HepG2 (cell line): ENCODE results near the gene VDAC2. TPM values are rescaled to one million over a fixed set of nuclear protein-coding genes. Genes with fewer than 3 reads are reported as not detected.

Experiments
- AHDC1 ChIP-seq: sonication (generic); formaldehyde crosslinking; IDR thresholded peaks from 2 replicates; pipeline ENCODE4 v1.5.1; 2020; ENCODE audit warnings: mild to moderate bottlenecking, missing genetic modification reagents, borderline replicate concordance
- ATF5 ChIP-seq: sonication (generic); formaldehyde crosslinking; IDR thresholded peaks from 2 replicates; pipeline ENCODE4 v1.4.0; 2020; ENCODE audit warnings: mild to moderate bottlenecking, low read depth, missing genetic modification reagents
- DDIT3 ChIP-seq: sonication (generic); formaldehyde crosslinking; IDR thresholded peaks from 2 replicates; pipeline ENCODE4 v1.4.0; 2020; ENCODE audit warnings: mild to moderate bottlenecking, missing genetic modification reagents
- IRF2 ChIP-seq: IDR thresholded peaks from 2 replicates; pipeline ENCODE4 v1.6.1; 2018; ENCODE audit warnings: missing genetic modification reagents, missing compliant biosample characterization
- NCOA2 ChIP-seq: sonication (generic); formaldehyde crosslinking; IDR thresholded peaks from 2 replicates; pipeline ENCODE4 v1.8.0; 2022; ENCODE audit warnings: inconsistent platforms
- NCOR1 ChIP-seq: fragments of 200-600 bp; sonication (generic); IDR thresholded peaks from 2 replicates; pipeline ENCODE4 v1.7.0; 2017; ENCODE audit warnings: antibody characterized with exemption, low read length, borderline replicate concordance
- NFATC3 ChIP-seq: sonication (generic); formaldehyde crosslinking; IDR thresholded peaks from 2 replicates; pipeline ENCODE4 v1.5.1; 2020; ENCODE audit warnings: mild to moderate bottlenecking, missing genetic modification reagents
- PAF1 ChIP-seq: IDR thresholded peaks from 2 replicates; pipeline ENCODE4 v1.6.1; 2016; ENCODE audit warnings: missing genetic modification reagents, missing compliant biosample characterization
- PATZ1 ChIP-seq: sonication (generic); formaldehyde crosslinking; IDR thresholded peaks from 2 replicates; pipeline ENCODE4 v1.4.0; 2020; ENCODE audit warnings: missing genetic modification reagents
- PRDM4 ChIP-seq: sonication (generic); formaldehyde crosslinking; IDR thresholded peaks from 2 replicates; pipeline ENCODE4 v1.9.0; 2021; ENCODE audit warnings: missing genetic modification reagents, borderline replicate concordance
- RXRA ChIP-seq: sonication (generic); formaldehyde crosslinking; IDR thresholded peaks from 2 replicates; pipeline ENCODE4 v1.5.1; 2020; ENCODE audit warnings: missing genetic modification reagents
- SUZ12 ChIP-seq: fragments of 150-350 bp; IDR thresholded peaks from 2 replicates; pipeline ENCODE4 v1.6.1; 2014; ENCODE audit warnings: low read depth, low read length
- TFE3 ChIP-seq: IDR thresholded peaks from 2 replicates; pipeline ENCODE4 v1.6.1; 2016
- ZNF691 ChIP-seq: sonication (generic); formaldehyde crosslinking; IDR thresholded peaks from 2 replicates; pipeline ENCODE4 v1.4.0; 2020; ENCODE audit warnings: missing genetic modification reagents, low read depth, mild to moderate bottlenecking, borderline replicate concordance
- polyA plus RNA-seq, 8 experiments: library from polyadenylated mRNA; depleted of rRNA in 3 of 8; stranded (reverse) in 7 of 8; unstranded in 1 of 8; fragments of >200 nt; fragmentation: Illumina TruSeq in 4 of 8; extraction: Trizol in 4 of 8; gene quantifications; 2 replicates each; pipeline versions ENCODE4 v1.2.1 to v1.2.3, GENCODE V29; 2011 to 2016; ENCODE audit warnings: low read depth in 4 of 8, missing spikeins in 1 of 8, mixed read lengths in 1 of 8; ENCODE audit not compliant: insufficient read depth in 1 of 8
- total RNA-seq, 5 experiments: library from RNA; depleted of rRNA; stranded (reverse); fragments of >200 nt; fragmentation: Illumina TruSeq; extraction: Trizol; gene quantifications; 2 replicates each; pipeline ENCODE4 v1.2.3, GENCODE V29; 2016; ENCODE audit warnings: low read depth in 1 of 5

Gene VDAC2
- total and polyA plus RNA-seq, 2 of the 13 experiments (the other 11 are each of a cell fraction or from before 2014, with no cell fraction given): 67.9 to 222 TPM

- TF ChIP-seq DDIT3 (CRISPR knock-in tag) (no peak), NCOR1 (peak; percentile 68; the same call in 1 of the 2 replicates), PAF1 (CRISPR knock-in tag) (no peak), ATF5 (CRISPR knock-in tag) (peak; percentile 38; the same call in 1 of the 2 replicates), PATZ1 (CRISPR knock-in tag) (peak; percentile 57), NCOA2 (CRISPR knock-in tag) (peak; percentile 49; the same call in 1 of the 2 replicates), SUZ12 (no peak), PRDM4 (CRISPR knock-in tag) (no peak), AHDC1 (CRISPR knock-in tag) (no peak; the same call in 1 of the 2 replicates), TFE3 (CRISPR knock-in tag) (peak; percentile 52; the same call in 1 of the 2 replicates), RXRA (peak; percentile 54), IRF2 (CRISPR knock-in tag) (peak; percentile 92), ZNF691 (CRISPR knock-in tag) (peak; percentile 76; the same call in 1 of the 2 replicates), NFATC3 (no peak)
Observed at GRCh38 chr10:75210282-75211006, at the start of gene VDAC2 (continued).
